Stimulated activated CD8-positive, alpha-beta memory T cell treated with anti-CD3 and anti-CD28 coated beads, Interleukin-4, amount 100 ng/mL, for 1 hour (primary cell): ENCODE measurements around the gene IDH3B.
A peak's percentile ranks its signal among the peaks of the same experiment; 100 is the strongest.

ENCODE experiments used
- DNase-seq, 2 donors: peaks; one replicate each; pipeline ENCODE4 v3.0.0-alpha.2; 2020; ENCODE audit warnings: low read depth in 2 of 2, low spot score in 1 of 2

Gene IDH3B

GRCh38 chr20:2658414-2659354 lies 5.3 kb downstream of the IDH3B start:
- DNase-seq = no peak

GRCh38 chr20:2657674-2658073 lies 6.3 kb downstream of the IDH3B start:
- DNase-seq = no peak

- no peak for DNase-seq
Observed at GRCh38 chr20:2657241-2657640, 6.8 kb downstream of the IDH3B start.

GRCh38 chr20:2656471-2657117 lies 7.4 kb downstream of the IDH3B start:
- no peak for DNase-seq

GRCh38 chr20:2655331-2656116 lies 8.5 kb downstream of the IDH3B start:
- no peak for DNase-seq

- no peak for DNase-seq
Observed at GRCh38 chr20:2654831-2655230, 9.2 kb downstream of the IDH3B start.

- no peak for DNase-seq
Observed at GRCh38 chr20:2654384-2654822, 9.6 kb downstream of the IDH3B start.

- no peak for DNase-seq
Observed at GRCh38 chr20:2653556-2654383, 10.2 kb downstream of the IDH3B start.

- peak in 1 of 2 donors; percentile 17 for DNase-seq
Observed at GRCh38 chr20:2652724-2653555, 11.1 kb downstream of the IDH3B start.

- peak; percentile 78 to 88 for DNase-seq
Observed at GRCh38 chr20:2651772-2652723, 12.0 kb downstream of the IDH3B start, which contains the start of gene NOP56. Gene NOP56 (plus strand): TSS chr20:2652632. CDS start chr20:2652661, 29 bp downstream.

- DNase-seq = no peak
Observed at GRCh38 chr20:2643708-2644107, 20.3 kb downstream of the IDH3B start.

- DNase-seq = no peak
Observed at GRCh38 chr20:2640899-2641298, 23.1 kb downstream of the IDH3B start.

- no peak for DNase-seq
Observed at GRCh38 chr20:2640260-2640659, 23.8 kb downstream of the IDH3B start.

GRCh38 chr20:2637246-2637645 lies 26.8 kb downstream of the IDH3B start:
- no peak for DNase-seq

GRCh38 chr20:2633381-2633780 lies 30.6 kb downstream of the IDH3B start:
- no peak for DNase-seq

- no peak for DNase-seq
Observed at GRCh38 chr20:2631228-2631627, 32.8 kb downstream of the IDH3B start.

GRCh38 chr20:2626853-2627541 lies 37.0 kb downstream of the IDH3B start:
- no peak for DNase-seq

GRCh38 chr20:2625062-2625461 lies 39.0 kb downstream of the IDH3B start:
- no peak for DNase-seq
